Fibroblast of skin of left biceps (primary cell): Measurements from ENCODE around the gene PAX5.

ENCODE experiments used
- DNase-seq, 2 experiments: peaks; one replicate each; pipeline ENCODE4 v3.0.0-alpha.2; 2013; ENCODE audit warnings: low read depth in 2 of 2

PAX5 gene

GRCh38 chr9:36934478-36935065, 99.5 kb downstream of the PAX5 start:
- DNase-seq, result no peak

- no peak for DNase-seq
These were observed 100.3 kb downstream of the PAX5 start for GRCh38 chr9:36933676-36934215.

GRCh38 chr9:36932198-36932597, 101.9 kb downstream of the PAX5 start:
- no peak for DNase-seq

GRCh38 chr9:36930941-36931340, 103.1 kb downstream of the PAX5 start:
- DNase-seq, result no peak

GRCh38 chr9:36929350-36929675, 104.8 kb downstream of the PAX5 start:
- no peak for DNase-seq

- DNase-seq, result peak; percentile 23 to 26
These were observed 105.3 kb downstream of the PAX5 start for GRCh38 chr9:36928670-36929349.

GRCh38 chr9:36928210-36928609, 105.9 kb downstream of the PAX5 start:
- DNase-seq, result no peak

GRCh38 chr9:36924757-36925432, 109.2 kb downstream of the PAX5 start:
- DNase-seq, result no peak

- peak in 1 of 2 experiments; percentile 27 for DNase-seq
These were observed 110.0 kb downstream of the PAX5 start for GRCh38 chr9:36924071-36924470.

- no peak for DNase-seq
These were observed 110.9 kb downstream of the PAX5 start for GRCh38 chr9:36923025-36923625.

GRCh38 chr9:36922548-36922947, 111.5 kb downstream of the PAX5 start:
- DNase-seq, result no peak

GRCh38 chr9:36914212-36914577, 119.9 kb downstream of the PAX5 start:
- DNase-seq, result no peak

- no peak for DNase-seq
These were observed 120.5 kb downstream of the PAX5 start for GRCh38 chr9:36913393-36914211.

- no peak for DNase-seq
These were observed 121.4 kb downstream of the PAX5 start for GRCh38 chr9:36912620-36913019.

- DNase-seq, result no peak
These were observed 122.3 kb downstream of the PAX5 start for GRCh38 chr9:36911601-36912412.

- DNase-seq, result no peak
These were observed 123.0 kb downstream of the PAX5 start for GRCh38 chr9:36911037-36911436.

GRCh38 chr9:36906492-36906891, 127.6 kb downstream of the PAX5 start:
- DNase-seq, result no peak

- no peak for DNase-seq
These were observed 128.7 kb downstream of the PAX5 start for GRCh38 chr9:36905101-36906066.

GRCh38 chr9:36903541-36904435, 130.3 kb downstream of the PAX5 start:
- peak in 1 of 2 experiments; percentile 8 for DNase-seq
